ENCODE measurements around the gene DMKN. TPM values are rescaled to one million over a fixed set of nuclear protein-coding genes. Genes with fewer than 3 reads are reported as not detected.

The DMKN gene
- total RNA-seq, 4 donors from 2014 or later: 2.7 to 18.1 (median 10.0) TPM

- Histone ChIP-seq H3K4me3 (no peak overlapping the region), H3K4me1 (peaks cover 0 to 12% (median 9%) of the 10 kb centered on the region in 4 donors), H3K27me3 (peaks cover 48% of the 10 kb centered on the region), H3K9me3 (no peaks in the 10 kb centered on the region), H3K27ac (no peak overlapping the region), H3K36me3 (no peaks in the 10 kb centered on the region)
- in situ Hi-C loops (cut with MboI; ENCODE audit: low pct_ligation_motif_present in 1 of 4, low pct_unique_long_range_greater_than_20kb in 1 of 4, low sequenced_read_pairs in 3 of 4): no loop called here
- TF ChIP-seq CTCF (IDR thresholded peaks at IDR 0.05) (no peak), EP300 (IDR thresholded peaks at IDR 0.05; ENCODE audit: low read depth) (no peak), POLR2AphosphoS5 (IDR thresholded peaks at IDR 0.05) (no peak), POLR2A (IDR thresholded peaks at IDR 0.05) (no peak)
- DNase-seq: no peak
- 47% methylated on average over 6 of the region's 6 CpGs; no CpG with 5 or more reads in 1 of the 2 donors for WGBS, 2 donors (ENCODE audit: low coverage in 1 of 2)
- intact Hi-C loops (cut with DNase I; ENCODE audit: low total_unique reads): no loop called here
These were observed 47.2 kb upstream of the DMKN start for GRCh38 chr19:35560677-35561076.

- H3K9me3 ChIP-seq: no peaks in the 10 kb centered on the region
- TF ChIP-seq CTCF (IDR thresholded peaks at IDR 0.05): no peak
- TF ChIP-seq EP300 (IDR thresholded peaks at IDR 0.05; ENCODE audit: low read depth): no peak
- no peak for TF ChIP-seq POLR2A (IDR thresholded peaks at IDR 0.05)
- TF ChIP-seq POLR2AphosphoS5 (IDR thresholded peaks at IDR 0.05): no peak
- H3K36me3 ChIP-seq: no peaks in the 10 kb centered on the region
- in situ Hi-C loops (cut with MboI; ENCODE audit: low pct_ligation_motif_present in 1 of 4, low pct_unique_long_range_greater_than_20kb in 1 of 4, low sequenced_read_pairs in 3 of 4): no loop called here
- H3K4me1 ChIP-seq: peaks cover 0 to 12% (median 9%) of the 10 kb centered on the region in 4 donors
- WGBS, 2 donors (ENCODE audit: low coverage in 1 of 2): 89 to 100% methylated on average over 1 to 18 of the region's 18 CpGs
- peaks cover 48% of the 10 kb centered on the region for H3K27me3 ChIP-seq
- no peak for DNase-seq
- no peak overlapping the region for H3K27ac ChIP-seq
- H3K4me3 ChIP-seq: no peak overlapping the region
- intact Hi-C loops (cut with DNase I; ENCODE audit: low total_unique reads): no loop called here
These were observed 46.8 kb upstream of the DMKN start for GRCh38 chr19:35560271-35560670.

DNA sequence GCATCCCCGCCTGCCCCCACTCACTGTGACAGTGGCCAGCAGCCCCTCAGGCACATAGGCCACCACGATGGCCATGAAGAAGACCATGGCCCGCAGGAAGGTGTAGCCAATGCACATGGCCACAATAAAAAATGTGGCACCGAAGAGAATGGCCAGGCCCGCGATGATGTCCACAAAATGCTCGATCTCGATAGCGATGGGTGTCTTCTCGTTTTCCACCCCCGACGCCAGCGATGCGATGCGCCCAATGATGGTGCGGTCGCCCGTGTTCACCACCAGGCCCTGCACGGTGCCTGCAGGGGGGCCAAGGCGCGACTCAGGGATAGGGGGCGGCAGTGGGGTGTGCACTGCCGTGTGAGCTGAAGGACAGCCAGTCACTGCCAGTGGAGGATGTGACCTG lies 46.3 kb upstream of the DMKN start:
- H3K9me3 ChIP-seq: no peaks in the 10 kb centered on the region
- H3K27ac ChIP-seq: no peak overlapping the region
- 90 to 100% methylated on average over 2 to 23 of the region's 23 CpGs for WGBS, 2 donors (ENCODE audit: low coverage in 1 of 2)
- no peaks in the 10 kb centered on the region for H3K36me3 ChIP-seq
- H3K4me1 ChIP-seq: peaks cover 0 to 12% (median 9%) of the 10 kb centered on the region in 4 donors
- no peak overlapping the region for H3K4me3 ChIP-seq
- intact Hi-C loops (cut with DNase I; ENCODE audit: low total_unique reads): no loop called here
- DNase-seq: no peak
- TF ChIP-seq EP300 (IDR thresholded peaks at IDR 0.05; ENCODE audit: low read depth): no peak
- no peak for TF ChIP-seq POLR2A (IDR thresholded peaks at IDR 0.05)
- TF ChIP-seq POLR2AphosphoS5 (IDR thresholded peaks at IDR 0.05): no peak
- no peak for TF ChIP-seq CTCF (IDR thresholded peaks at IDR 0.05)
- H3K27me3 ChIP-seq: peaks cover 48% of the 10 kb centered on the region
- in situ Hi-C loops (cut with MboI; ENCODE audit: low pct_ligation_motif_present in 1 of 4, low pct_unique_long_range_greater_than_20kb in 1 of 4, low sequenced_read_pairs in 3 of 4): no loop called here

GRCh38 chr19:35559281-35559659 lies 45.8 kb upstream of the DMKN start:
- in situ Hi-C loops (cut with MboI; ENCODE audit: low pct_ligation_motif_present in 1 of 4, low pct_unique_long_range_greater_than_20kb in 1 of 4, low sequenced_read_pairs in 3 of 4) (no loop called here), intact Hi-C loops (cut with DNase I; ENCODE audit: low total_unique reads) (no loop called here)
- TF ChIP-seq EP300 (IDR thresholded peaks at IDR 0.05; ENCODE audit: low read depth) (no peak), CTCF (IDR thresholded peaks at IDR 0.05) (no peak), POLR2A (IDR thresholded peaks at IDR 0.05) (no peak), POLR2AphosphoS5 (IDR thresholded peaks at IDR 0.05) (no peak)

More at GRCh38 chr19:35559281-35559659, 45.8 kb upstream of the DMKN start:
- no peaks in the 10 kb centered on the region for H3K9me3 ChIP-seq
- H3K4me3 ChIP-seq: no peak overlapping the region
- no peaks in the 10 kb centered on the region for H3K36me3 ChIP-seq
- WGBS, 2 donors (ENCODE audit: low coverage in 1 of 2): 43% methylated on average over 11 of the region's 11 CpGs; no CpG with 5 or more reads in 1 of the 2 donors
- peaks cover 0 to 12% (median 9%) of the 10 kb centered on the region in 4 donors for H3K4me1 ChIP-seq
- DNase-seq: no peak
- peaks cover 48% of the 10 kb centered on the region for H3K27me3 ChIP-seq
- no peak overlapping the region for H3K27ac ChIP-seq

Measured in transverse colon (tissue), 4 donors.